Breast epithelium (tissue), 4 donors: ENCODE measurements around the gene TEC. TPM values are rescaled to one million over a fixed set of nuclear protein-coding genes. Genes with fewer than 3 reads are reported as not detected.

Experiments used
- DNase-seq, 2 donors: peaks; one replicate each; pipeline ENCODE4 v3.0.0-alpha.2; 2019; ENCODE audit warnings: low spot score in 2 of 2
- H3K27ac ChIP-seq, 2 donors: fragments of 200-600 bp; sonication (generic) in 1 of 2; one replicate each; pipeline ENCODE4 v1.5.1; 2016 to 2019; ENCODE audit warnings: mild to moderate bottlenecking in 1 of 2
- H3K27me3 ChIP-seq, 2 donors: fragments of 200-600 bp; sonication (generic) in 1 of 2; one replicate each; pipeline versions ENCODE4 v1.5.1 to v1.6.0; 2017 to 2019; ENCODE audit warnings: control low read depth in 1 of 2, mild to moderate bottlenecking in 1 of 2
- H3K36me3 ChIP-seq: fragments of 200-600 bp; one replicate; pipeline ENCODE4 v1.5.1; 2019
- H3K4me1 ChIP-seq, 2 donors: fragments of 200-600 bp; sonication (generic); one replicate each; pipeline ENCODE4 v1.5.1; 2016 to 2019; ENCODE audit warnings: control low read depth in 1 of 2
- H3K4me3 ChIP-seq, 3 donors: fragments of 200-600 bp; sonication (generic); 1 replicate in 2 of 3; 2 replicates in 1 of 3; pipeline ENCODE4 v1.5.1; 2016 to 2019; ENCODE audit warnings: mild to moderate bottlenecking in 3 of 3, moderate library complexity in 2 of 3
- H3K9me3 ChIP-seq, 2 donors: fragments of 200-600 bp; sonication (generic) in 1 of 2; one replicate each; pipeline ENCODE4 v1.5.1; 2016 to 2019; ENCODE audit warnings: control low read depth in 1 of 2
- POLR2A ChIP-seq: fragments of 450-650 bp; IDR thresholded peaks from one replicate; pipeline ENCODE4 v1.6.1; 2016; ENCODE audit warnings: antibody characterized with exemption, mild to moderate bottlenecking, moderate library complexity
- POLR2AphosphoS5 ChIP-seq, 3 donors: sonication (generic); formaldehyde crosslinking; IDR thresholded peaks; one replicate each; pipeline ENCODE4 v1.6.1; 2017; ENCODE audit warnings: antibody characterized with exemption in 3 of 3
- intact Hi-C: fragments of 100-400 bp; cut with DNase I; formaldehyde crosslinking; loops from one replicate; pipeline ENCODE4 v1.15.1; 2023; ENCODE audit warnings: low total_unique reads
- total RNA-seq, 3 donors: library from RNA; depleted of rRNA; stranded (reverse); fragments of >200 nt; gene quantifications; one replicate each; pipeline ENCODE4 v1.1.0, GENCODE V29; 2016
- TF ChIP-seq, protein P1 (sequence below), 3 donors: fragments of 450-650 bp; IDR thresholded peaks; one replicate each; pipeline ENCODE4 v1.5.1; 2016 to 2017; ENCODE audit warnings: antibody characterized with exemption in 3 of 3, mild to moderate bottlenecking in 3 of 3, moderate library complexity in 3 of 3

The TEC gene
- total RNA-seq, 3 donors from 2014 or later: 2.9 to 5.4 (median 5.1) TPM

DNA sequence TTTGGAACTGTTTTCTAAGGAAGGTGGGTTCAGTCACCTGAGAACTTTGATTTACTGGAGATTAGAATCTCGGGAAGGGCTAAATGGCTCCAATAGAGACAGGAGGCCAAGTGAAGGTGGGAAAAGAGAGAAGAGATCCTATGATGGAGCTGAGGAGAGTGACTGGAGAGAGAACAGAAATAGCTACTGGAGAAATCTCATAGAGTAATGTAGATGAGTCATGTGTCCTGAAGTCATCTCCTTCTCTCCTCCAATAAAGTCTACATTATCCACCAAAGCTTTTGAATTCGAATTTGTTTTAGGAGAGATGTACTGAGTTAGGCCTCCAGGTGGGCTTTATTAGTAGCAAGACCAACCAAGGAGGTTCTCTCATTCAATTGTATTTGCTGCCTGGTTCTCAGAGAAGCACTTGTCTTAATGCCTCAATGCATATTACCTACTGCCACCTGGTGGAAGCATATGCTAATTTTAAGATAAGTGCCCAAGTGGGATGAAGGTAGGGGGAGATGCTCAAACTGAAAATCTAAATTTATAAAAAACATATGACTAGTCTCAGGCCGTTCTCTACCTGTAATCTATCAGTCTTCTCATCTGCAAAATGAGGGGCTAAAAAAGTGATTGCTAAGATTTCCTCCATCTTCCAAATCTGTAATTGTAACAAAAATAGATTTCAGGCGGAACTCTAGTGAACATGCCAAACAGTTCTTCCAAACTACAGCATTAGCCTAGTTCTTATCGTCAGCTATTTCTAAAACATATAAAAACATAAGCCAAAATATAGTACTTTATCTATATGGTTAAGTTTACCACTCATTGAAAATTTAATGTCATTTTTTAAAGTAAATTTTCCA lies 160.0 kb downstream of the TEC start:
- H3K36me3 ChIP-seq: no peaks in the 10 kb centered on the region
- intact Hi-C loops: no loop called here
- no peak overlapping the region for H3K27ac ChIP-seq
- no peak for DNase-seq
- H3K9me3 ChIP-seq: no peaks in the 10 kb centered on the region
- no peak for TF ChIP-seq POLR2AphosphoS5 (IDR thresholded peaks at IDR 0.05)
- TF ChIP-seq, protein P1, sequence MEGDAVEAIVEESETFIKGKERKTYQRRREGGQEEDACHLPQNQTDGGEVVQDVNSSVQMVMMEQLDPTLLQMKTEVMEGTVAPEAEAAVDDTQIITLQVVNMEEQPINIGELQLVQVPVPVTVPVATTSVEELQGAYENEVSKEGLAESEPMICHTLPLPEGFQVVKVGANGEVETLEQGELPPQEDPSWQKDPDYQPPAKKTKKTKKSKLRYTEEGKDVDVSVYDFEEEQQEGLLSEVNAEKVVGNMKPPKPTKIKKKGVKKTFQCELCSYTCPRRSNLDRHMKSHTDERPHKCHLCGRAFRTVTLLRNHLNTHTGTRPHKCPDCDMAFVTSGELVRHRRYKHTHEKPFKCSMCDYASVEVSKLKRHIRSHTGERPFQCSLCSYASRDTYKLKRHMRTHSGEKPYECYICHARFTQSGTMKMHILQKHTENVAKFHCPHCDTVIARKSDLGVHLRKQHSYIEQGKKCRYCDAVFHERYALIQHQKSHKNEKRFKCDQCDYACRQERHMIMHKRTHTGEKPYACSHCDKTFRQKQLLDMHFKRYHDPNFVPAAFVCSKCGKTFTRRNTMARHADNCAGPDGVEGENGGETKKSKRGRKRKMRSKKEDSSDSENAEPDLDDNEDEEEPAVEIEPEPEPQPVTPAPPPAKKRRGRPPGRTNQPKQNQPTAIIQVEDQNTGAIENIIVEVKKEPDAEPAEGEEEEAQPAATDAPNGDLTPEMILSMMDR (IDR thresholded peaks at IDR 0.05): peak in 2 of 3 donors; percentile 30 to 40
- H3K4me3 ChIP-seq: no peak overlapping the region
- H3K4me1 ChIP-seq: no peaks in the 10 kb centered on the region
- no peaks in the 10 kb centered on the region for H3K27me3 ChIP-seq

DNA sequence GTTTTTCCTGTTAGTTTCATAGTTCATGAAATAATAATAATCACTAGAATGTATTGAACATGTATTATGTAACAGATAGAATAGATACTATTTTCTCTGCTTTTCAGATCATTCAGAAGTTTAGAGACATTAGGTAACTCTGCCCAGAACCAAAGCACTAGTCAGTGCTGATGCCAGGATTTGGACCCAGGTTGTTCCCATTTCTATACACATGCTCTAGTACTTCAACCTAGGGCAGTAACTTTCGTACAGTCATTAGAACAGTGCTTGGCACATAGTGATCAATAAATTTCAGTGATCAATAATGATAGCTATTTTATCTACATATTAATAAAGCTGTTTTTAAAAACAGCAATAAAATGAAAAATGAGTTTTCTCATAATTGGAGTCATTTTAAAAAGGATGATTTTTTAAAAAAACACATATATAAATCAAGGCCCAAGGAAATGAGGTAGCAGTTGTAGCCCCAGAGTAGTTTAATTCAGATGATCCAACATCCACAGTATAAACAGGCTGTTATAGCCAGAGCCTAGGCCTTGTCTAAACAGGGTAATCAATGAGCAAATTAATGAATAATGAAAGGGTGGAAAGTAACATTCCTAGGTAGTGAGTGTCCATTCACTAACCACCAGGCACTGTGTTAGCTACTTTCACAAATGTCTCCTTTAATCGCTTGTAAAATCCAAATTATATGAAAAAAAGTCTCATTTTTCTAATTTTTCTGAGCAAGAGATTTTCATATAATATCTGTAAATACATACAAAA lies 161.1 kb downstream of the TEC start:
- no peaks in the 10 kb centered on the region for H3K36me3 ChIP-seq
- no peak overlapping the region for H3K4me3 ChIP-seq
- TF ChIP-seq POLR2A: no peak
- TF ChIP-seq POLR2AphosphoS5 (IDR thresholded peaks at IDR 0.05): no peak
- TF ChIP-seq, protein P1 (IDR thresholded peaks at IDR 0.05): no peak
- no peaks in the 10 kb centered on the region for H3K9me3 ChIP-seq
- no peaks in the 10 kb centered on the region for H3K4me1 ChIP-seq
- H3K27ac ChIP-seq: no peak overlapping the region
- intact Hi-C loops: no loop called here
- no peak for DNase-seq
- no peaks in the 10 kb centered on the region for H3K27me3 ChIP-seq

DNA sequence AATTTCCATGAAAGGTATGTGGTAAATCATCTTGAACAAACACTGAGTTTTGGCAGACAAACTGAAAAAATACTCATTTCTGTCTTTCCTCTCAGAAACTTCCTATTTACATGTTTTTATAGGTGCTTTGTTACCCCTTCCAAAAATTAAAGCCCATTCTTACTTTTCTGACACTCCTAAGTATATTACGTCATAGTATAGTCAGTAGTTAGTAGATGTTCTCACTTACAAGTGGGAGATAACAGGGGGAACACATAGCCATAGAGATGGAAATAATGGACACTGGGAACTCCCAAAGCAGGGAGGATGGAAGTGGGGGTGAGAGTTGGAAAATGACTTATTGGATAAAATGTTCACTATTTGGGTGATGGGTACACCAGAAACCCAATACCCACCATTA lies 164.4 kb downstream of the TEC start:
- H3K4me3 ChIP-seq: no peak overlapping the region
- intact Hi-C loops: no loop called here
- H3K36me3 ChIP-seq: no peaks in the 10 kb centered on the region
- H3K27me3 ChIP-seq: no peaks in the 10 kb centered on the region
- no peaks in the 10 kb centered on the region for H3K9me3 ChIP-seq
- no peak overlapping the region for H3K27ac ChIP-seq
- DNase-seq: no peak
- TF ChIP-seq, protein P1 (IDR thresholded peaks at IDR 0.05): no peak
- no peak for TF ChIP-seq POLR2A
- no peak for TF ChIP-seq POLR2AphosphoS5 (IDR thresholded peaks at IDR 0.05)
- no peaks in the 10 kb centered on the region for H3K4me1 ChIP-seq

DNA sequence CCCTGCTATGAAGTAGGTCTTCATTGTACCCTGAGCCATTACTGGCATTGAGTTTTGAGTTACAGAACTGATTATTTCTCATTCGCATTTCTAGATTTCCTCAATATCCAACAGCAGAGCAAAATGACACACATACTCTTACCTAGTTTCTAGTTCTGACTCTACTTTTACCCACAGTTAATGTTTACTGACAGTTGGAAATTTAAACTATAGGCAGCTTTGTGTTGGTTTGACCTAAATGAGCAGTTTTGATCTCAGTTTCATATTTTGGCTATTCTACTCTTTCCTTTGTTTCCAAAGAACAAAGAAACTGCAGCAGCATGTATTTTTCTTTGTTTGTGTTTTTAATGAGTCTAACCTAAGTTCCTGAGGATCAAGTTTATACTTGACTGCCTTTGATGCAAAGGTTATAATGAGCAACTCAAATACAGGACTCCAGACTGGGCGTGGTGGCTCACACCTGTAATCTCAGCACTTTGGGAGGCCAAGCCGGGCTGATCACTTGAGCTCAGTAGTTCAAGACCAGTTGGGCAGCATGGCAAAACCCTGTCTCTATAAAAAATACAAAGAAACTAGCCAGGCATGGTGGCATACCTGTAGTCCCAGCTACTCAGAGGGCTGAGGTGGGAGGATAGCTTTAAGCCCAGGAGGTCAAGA lies 166.0 kb downstream of the TEC start:
- DNase-seq: no peak
- Histone ChIP-seq H3K27ac (no peak overlapping the region), H3K9me3 (no peaks in the 10 kb centered on the region), H3K27me3 (no peaks in the 10 kb centered on the region), H3K36me3 (no peaks in the 10 kb centered on the region), H3K4me3 (no peak overlapping the region), H3K4me1 (no peaks in the 10 kb centered on the region)
- intact Hi-C loops: no loop called here
- TF ChIP-seq POLR2A (no peak), POLR2AphosphoS5 (IDR thresholded peaks at IDR 0.05) (no peak)
- TF ChIP-seq, protein P1 (IDR thresholded peaks at IDR 0.05): no peak
